Osteoblast (primary cell): ENCODE results near the gene SLC2A9. TPM values are rescaled to one million over a fixed set of nuclear protein-coding genes. Genes with fewer than 3 reads are reported as not detected.

Experiments used
- DNase-seq: peaks from one replicate; pipeline ENCODE4 v3.0.0; 2011; ENCODE audit warnings: low spot score, mixed read lengths; ENCODE audit not compliant: insufficient read length; ENCODE audit errors: missing footprints
- H2AFZ ChIP-seq: 2 replicates; pipeline ENCODE4 v1.6.0; 2011; ENCODE audit warnings: mild to moderate bottlenecking, low read length
- H3K27ac ChIP-seq: 2 replicates; pipeline ENCODE4 v1.5.1; 2011; ENCODE audit warnings: mild to moderate bottlenecking, low read depth, low read length, moderate library complexity
- H3K27me3 ChIP-seq: 2 replicates; pipeline ENCODE4 v1.6.0; 2012; ENCODE audit warnings: mild to moderate bottlenecking, control low read depth, inconsistent platforms, low read length, moderate library complexity; ENCODE audit not compliant: insufficient read depth
- H3K36me3 ChIP-seq: 2 replicates; pipeline ENCODE4 v1.5.1; 2011; ENCODE audit warnings: mild to moderate bottlenecking, low read length, control low read depth, moderate library complexity; ENCODE audit not compliant: insufficient read depth
- H3K4me1 ChIP-seq: 2 replicates; pipeline ENCODE4 v1.5.1; 2011; ENCODE audit warnings: mild to moderate bottlenecking, low read length, control low read depth, moderate library complexity; ENCODE audit not compliant: insufficient read depth
- H3K4me2 ChIP-seq: 2 replicates; pipeline ENCODE4 v1.6.0; 2011; ENCODE audit warnings: mild to moderate bottlenecking, low read length; ENCODE audit not compliant: insufficient read depth
- H3K4me3 ChIP-seq: fragments of 200-600 bp; sonication (generic); 3 replicates; pipeline ENCODE4 v1.5.1; 2012; ENCODE audit warnings: mild to moderate bottlenecking, low read length, inconsistent platforms; ENCODE audit not compliant: insufficient read depth
- H3K79me2 ChIP-seq: 2 replicates; pipeline ENCODE4 v1.6.0; 2012; ENCODE audit warnings: mild to moderate bottlenecking, low read length, control low read depth, inconsistent platforms; ENCODE audit not compliant: insufficient read depth
- H3K9me3 ChIP-seq: 2 replicates; pipeline ENCODE4 v1.5.1; 2011; ENCODE audit warnings: low read depth, low read length, control low read depth
- H4K20me1 ChIP-seq: 2 replicates; pipeline ENCODE4 v1.6.0; 2012; ENCODE audit warnings: mild to moderate bottlenecking, low read length, control low read depth; ENCODE audit not compliant: insufficient read depth
- CTCF ChIP-seq: IDR thresholded peaks from 2 replicates; pipeline ENCODE4 v1.5.1; 2011; ENCODE audit warnings: mild to moderate bottlenecking, low read depth, low read length, moderate library complexity; ENCODE audit errors: extremely low read depth
- total RNA-seq: library from RNA; depleted of rRNA; stranded (reverse); fragments of >200 nt; gene quantifications from 2 replicates; pipeline ENCODE4 v1.2.3, GENCODE V29; 2012

The SLC2A9 gene
- total RNA-seq, 1 donor, result 2.5 TPM

GRCh38 chr4:9938933-9939332, 82.4 kb downstream of the SLC2A9 start:
- H3K36me3 ChIP-seq, result no peaks in the 10 kb centered on the region
- no peaks in the 10 kb centered on the region for H3K27me3 ChIP-seq
- no peak for TF ChIP-seq CTCF
- H3K4me2 ChIP-seq, result no peak overlapping the region
- DNase-seq, result no peak
- no peaks in the 10 kb centered on the region for H3K9me3 ChIP-seq
- no peak overlapping the region for H3K4me3 ChIP-seq
- H3K79me2 ChIP-seq, result no peaks in the 10 kb centered on the region
- no peak overlapping the region for H2AFZ ChIP-seq
- H3K4me1 ChIP-seq, result no peaks in the 10 kb centered on the region
- H3K27ac ChIP-seq, result no peak overlapping the region
- no peaks in the 10 kb centered on the region for H4K20me1 ChIP-seq

- Histone ChIP-seq H3K4me1 (no peaks in the 10 kb centered on the region), H3K27ac (no peak overlapping the region), H4K20me1 (no peaks in the 10 kb centered on the region), H3K36me3 (no peaks in the 10 kb centered on the region), H3K4me2 (no peak overlapping the region), H3K27me3 (no peaks in the 10 kb centered on the region), H3K9me3 (no peaks in the 10 kb centered on the region), H2AFZ (no peak overlapping the region), H3K79me2 (no peaks in the 10 kb centered on the region), H3K4me3 (no peak overlapping the region)
- no peak for DNase-seq
- no peak for TF ChIP-seq CTCF
Measured at GRCh38 chr4:9937078-9937477, 84.2 kb downstream of the SLC2A9 start.

- no peaks in the 10 kb centered on the region for H4K20me1 ChIP-seq
- H3K4me1 ChIP-seq, result no peaks in the 10 kb centered on the region
- H3K36me3 ChIP-seq, result no peaks in the 10 kb centered on the region
- no peak overlapping the region for H3K4me2 ChIP-seq
- H3K27ac ChIP-seq, result no peak overlapping the region
- no peak for DNase-seq
- no peak overlapping the region for H2AFZ ChIP-seq
- H3K79me2 ChIP-seq, result no peaks in the 10 kb centered on the region
- H3K4me3 ChIP-seq, result no peak overlapping the region
- H3K27me3 ChIP-seq, result no peaks in the 10 kb centered on the region
- H3K9me3 ChIP-seq, result no peaks in the 10 kb centered on the region
- no peak for TF ChIP-seq CTCF
Measured at GRCh38 chr4:9936129-9936644, 85.1 kb downstream of the SLC2A9 start.

GRCh38 chr4:9933956-9934355, 87.3 kb downstream of the SLC2A9 start:
- no peaks in the 10 kb centered on the region for H3K27me3 ChIP-seq
- no peak for DNase-seq
- H4K20me1 ChIP-seq, result no peaks in the 10 kb centered on the region
- no peaks in the 10 kb centered on the region for H3K36me3 ChIP-seq
- no peak overlapping the region for H2AFZ ChIP-seq
- no peak overlapping the region for H3K4me2 ChIP-seq
- no peaks in the 10 kb centered on the region for H3K4me1 ChIP-seq
- no peak overlapping the region for H3K27ac ChIP-seq
- no peaks in the 10 kb centered on the region for H3K79me2 ChIP-seq
- no peaks in the 10 kb centered on the region for H3K9me3 ChIP-seq
- no peak overlapping the region for H3K4me3 ChIP-seq
- no peak for TF ChIP-seq CTCF
